SU-DHL-6 (cell line): ENCODE results near the gene SCP2D1.

ENCODE experiments used
- H2AFZ ChIP-seq: fragments of 200-600 bp; sonication (generic); 2 replicates; pipeline ENCODE4 v1.6.1; 2014; ENCODE audit warnings: low read depth, mild to moderate bottlenecking, moderate library complexity, mixed read lengths, antibody characterized with exemption, low read length; ENCODE audit not compliant: severe bottlenecking
- H3F3A ChIP-seq: fragments of 200-600 bp; shearing (Covaris generic); 2 replicates; pipeline ENCODE4 v1.6.0; 2016; ENCODE audit warnings: antibody characterized with exemption, mild to moderate bottlenecking; ENCODE audit not compliant: insufficient read depth
- H3K27ac ChIP-seq: fragments of 200-600 bp; sonication (generic); 2 replicates; pipeline ENCODE4 v1.5.1; 2016; ENCODE audit warnings: low read depth, mild to moderate bottlenecking, low read length, moderate library complexity, mixed read lengths
- H3K27me3 ChIP-seq: fragments of 200-600 bp; sonication (generic), shearing (Covaris generic); 2 replicates; pipeline ENCODE4 v1.6.0; 2014; ENCODE audit warnings: mild to moderate bottlenecking, low read length
- H3K36me3 ChIP-seq: fragments of 200-600 bp; sonication (generic); 2 replicates; pipeline ENCODE4 v1.6.1; 2014; ENCODE audit warnings: mild to moderate bottlenecking, low read length, mixed read lengths
- H3K4me2 ChIP-seq: fragments of 300-600, 200-600 bp; shearing (Covaris generic), sonication (generic); 2 replicates; pipeline ENCODE4 v1.6.0; 2014; ENCODE audit warnings: low read length, low read depth, mild to moderate bottlenecking; ENCODE audit not compliant: poor library complexity, severe bottlenecking
- H3K4me3 ChIP-seq: fragments of 200-600 bp; sonication (generic); 2 replicates; pipeline ENCODE4 v1.5.1; 2014; ENCODE audit warnings: antibody characterized with exemption, low read length, mild to moderate bottlenecking, mixed read lengths; ENCODE audit not compliant: insufficient read depth, poor library complexity, severe bottlenecking
- H3K79me2 ChIP-seq: fragments of 200-600 bp; sonication (generic); 2 replicates; pipeline ENCODE4 v1.6.1; 2014; ENCODE audit warnings: mild to moderate bottlenecking, low read length, moderate library complexity; ENCODE audit not compliant: insufficient read depth
- H3K9ac ChIP-seq: fragments of 200-600 bp; sonication (generic); 2 replicates; pipeline ENCODE4 v1.7.0; 2014; ENCODE audit warnings: mild to moderate bottlenecking, low read length
- H3K9me2 ChIP-seq: fragments of 200-600 bp; sonication (generic); replicated peaks from 2 replicates; pipeline ENCODE4 v1.6.1; 2014; ENCODE audit warnings: low read length; ENCODE audit not compliant: insufficient read depth
- H3K9me3 ChIP-seq: fragments of 200-600 bp; sonication (generic); 2 replicates; pipeline ENCODE4 v1.6.1; 2014; ENCODE audit warnings: low read length, mixed read lengths; ENCODE audit not compliant: insufficient read depth
- H4K20me1 ChIP-seq: fragments of 200-600 bp; sonication (generic); 2 replicates; pipeline ENCODE4 v1.6.1; 2014; ENCODE audit warnings: low read depth, mild to moderate bottlenecking, antibody characterized with exemption, low read length, moderate library complexity, mixed read lengths
- CTCF ChIP-seq: fragments of 200-600 bp; sonication (generic); IDR thresholded peaks from one replicate; pipeline ENCODE4 v1.5.1; 2017; ENCODE audit warnings: antibody characterized with exemption, mild to moderate bottlenecking, low read length, moderate library complexity; ENCODE audit not compliant: insufficient read depth, poor library complexity, severe bottlenecking
- EZH2phosphoT487 ChIP-seq: fragments of 200-600 bp; sonication (generic), shearing (Covaris generic); conservative IDR thresholded peaks from 2 replicates; pipeline ENCODE4 v1.6.1; 2018; ENCODE audit warnings: mild to moderate bottlenecking, antibody characterized with exemption, low read length, moderate library complexity, mixed read lengths

Gene SCP2D1

GRCh38 chr20:18851629-18852028, 38.0 kb downstream of the SCP2D1 start:
- Histone ChIP-seq H3K4me2 (no peak overlapping the region), H3F3A (no peaks in the 10 kb centered on the region), H3K27ac (no peak overlapping the region)

GRCh38 chr20:18852318-18852717, 38.7 kb downstream of the SCP2D1 start:
- Histone ChIP-seq H3K9me3 (no peaks in the 10 kb centered on the region), H3K79me2 (no peaks in the 10 kb centered on the region), H3K4me2 (no peak overlapping the region), H3K36me3 (no peaks in the 10 kb centered on the region), H3K27ac (no peak overlapping the region), H2AFZ (no peak overlapping the region), H4K20me1 (no peaks in the 10 kb centered on the region), H3K4me3 (no peak overlapping the region), H3K27me3 (no peaks in the 10 kb centered on the region), H3K9me2 (no peaks in the 10 kb centered on the region), H3K9ac (no peak overlapping the region), H3F3A (no peaks in the 10 kb centered on the region)
- TF ChIP-seq CTCF (no peak), EZH2phosphoT487 (no peak)

More at GRCh38 chr20:18851629-18852028, 38.0 kb downstream of the SCP2D1 start:
- Histone ChIP-seq H3K9me2 (no peaks in the 10 kb centered on the region), H3K36me3 (no peaks in the 10 kb centered on the region), H3K9ac (no peak overlapping the region), H3K4me3 (no peak overlapping the region), H2AFZ (no peak overlapping the region), H3K9me3 (no peaks in the 10 kb centered on the region), H4K20me1 (no peaks in the 10 kb centered on the region), H3K27me3 (no peaks in the 10 kb centered on the region), H3K79me2 (no peaks in the 10 kb centered on the region)
- TF ChIP-seq EZH2phosphoT487 (no peak), CTCF (no peak)

- no peak overlapping the region for H3K9ac ChIP-seq
- no peak overlapping the region for H3K4me3 ChIP-seq
- H4K20me1 ChIP-seq, result no peaks in the 10 kb centered on the region
- H3K27me3 ChIP-seq, result no peaks in the 10 kb centered on the region
- no peaks in the 10 kb centered on the region for H3F3A ChIP-seq
- H3K9me2 ChIP-seq, result no peaks in the 10 kb centered on the region
- no peaks in the 10 kb centered on the region for H3K36me3 ChIP-seq
- no peak overlapping the region for H2AFZ ChIP-seq
- no peak for TF ChIP-seq CTCF
- TF ChIP-seq EZH2phosphoT487, result no peak
- no peaks in the 10 kb centered on the region for H3K9me3 ChIP-seq
- H3K79me2 ChIP-seq, result no peaks in the 10 kb centered on the region
- no peak overlapping the region for H3K4me2 ChIP-seq
- no peak overlapping the region for H3K27ac ChIP-seq
These were observed 39.6 kb downstream of the SCP2D1 start for GRCh38 chr20:18853216-18853615.
